ENCODE data around the gene SNTG2.

DNA sequence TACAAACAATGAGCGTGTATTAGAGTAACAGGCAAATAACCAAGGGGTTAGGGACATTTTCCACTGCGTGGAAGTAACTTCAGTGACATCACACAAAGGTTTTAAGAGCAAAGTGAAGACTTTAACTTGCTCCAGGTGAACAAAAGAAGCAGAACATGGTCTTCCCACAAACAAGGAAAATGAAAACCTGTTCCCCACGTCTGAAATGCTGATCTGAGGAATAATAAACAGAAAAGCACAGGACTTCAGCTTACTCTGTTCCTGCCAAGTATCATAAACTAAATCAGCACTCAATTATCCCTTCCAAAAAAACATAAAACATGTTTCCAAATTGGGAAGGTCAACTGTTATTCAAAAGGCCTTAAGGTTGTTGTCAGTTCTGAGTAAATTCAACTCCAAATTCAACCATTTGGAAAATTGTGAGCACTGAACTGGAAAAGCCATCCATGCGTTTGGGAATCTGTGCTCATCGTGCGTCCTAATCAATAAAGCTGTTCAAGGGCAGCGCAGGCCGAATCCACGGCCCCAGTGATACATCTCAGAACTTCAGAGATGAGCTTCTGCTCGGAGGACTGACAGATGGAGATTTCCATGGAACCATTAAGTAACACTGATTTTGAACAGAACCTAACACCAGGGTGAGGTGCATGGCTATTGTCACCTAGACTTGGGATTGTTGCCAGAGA lies 7.7 kb upstream of the SNTG2 start:
- TF ChIP-seq EZH2 (IDR thresholded peaks at IDR 0.05; ENCODE audit: insufficient read depth, low read length): no peak
- TF ChIP-seq, protein P1, sequence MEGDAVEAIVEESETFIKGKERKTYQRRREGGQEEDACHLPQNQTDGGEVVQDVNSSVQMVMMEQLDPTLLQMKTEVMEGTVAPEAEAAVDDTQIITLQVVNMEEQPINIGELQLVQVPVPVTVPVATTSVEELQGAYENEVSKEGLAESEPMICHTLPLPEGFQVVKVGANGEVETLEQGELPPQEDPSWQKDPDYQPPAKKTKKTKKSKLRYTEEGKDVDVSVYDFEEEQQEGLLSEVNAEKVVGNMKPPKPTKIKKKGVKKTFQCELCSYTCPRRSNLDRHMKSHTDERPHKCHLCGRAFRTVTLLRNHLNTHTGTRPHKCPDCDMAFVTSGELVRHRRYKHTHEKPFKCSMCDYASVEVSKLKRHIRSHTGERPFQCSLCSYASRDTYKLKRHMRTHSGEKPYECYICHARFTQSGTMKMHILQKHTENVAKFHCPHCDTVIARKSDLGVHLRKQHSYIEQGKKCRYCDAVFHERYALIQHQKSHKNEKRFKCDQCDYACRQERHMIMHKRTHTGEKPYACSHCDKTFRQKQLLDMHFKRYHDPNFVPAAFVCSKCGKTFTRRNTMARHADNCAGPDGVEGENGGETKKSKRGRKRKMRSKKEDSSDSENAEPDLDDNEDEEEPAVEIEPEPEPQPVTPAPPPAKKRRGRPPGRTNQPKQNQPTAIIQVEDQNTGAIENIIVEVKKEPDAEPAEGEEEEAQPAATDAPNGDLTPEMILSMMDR (IDR thresholded peaks at IDR 0.05; ENCODE audit: insufficient read depth, low read depth, low read length): no peak
